ENCODE data around the gene RGL4.

RGL4 gene

GRCh38 chr22:23683545-23683944 is 7.3 kb upstream of the RGL4 start:
- TF ChIP-seq, protein P1, sequence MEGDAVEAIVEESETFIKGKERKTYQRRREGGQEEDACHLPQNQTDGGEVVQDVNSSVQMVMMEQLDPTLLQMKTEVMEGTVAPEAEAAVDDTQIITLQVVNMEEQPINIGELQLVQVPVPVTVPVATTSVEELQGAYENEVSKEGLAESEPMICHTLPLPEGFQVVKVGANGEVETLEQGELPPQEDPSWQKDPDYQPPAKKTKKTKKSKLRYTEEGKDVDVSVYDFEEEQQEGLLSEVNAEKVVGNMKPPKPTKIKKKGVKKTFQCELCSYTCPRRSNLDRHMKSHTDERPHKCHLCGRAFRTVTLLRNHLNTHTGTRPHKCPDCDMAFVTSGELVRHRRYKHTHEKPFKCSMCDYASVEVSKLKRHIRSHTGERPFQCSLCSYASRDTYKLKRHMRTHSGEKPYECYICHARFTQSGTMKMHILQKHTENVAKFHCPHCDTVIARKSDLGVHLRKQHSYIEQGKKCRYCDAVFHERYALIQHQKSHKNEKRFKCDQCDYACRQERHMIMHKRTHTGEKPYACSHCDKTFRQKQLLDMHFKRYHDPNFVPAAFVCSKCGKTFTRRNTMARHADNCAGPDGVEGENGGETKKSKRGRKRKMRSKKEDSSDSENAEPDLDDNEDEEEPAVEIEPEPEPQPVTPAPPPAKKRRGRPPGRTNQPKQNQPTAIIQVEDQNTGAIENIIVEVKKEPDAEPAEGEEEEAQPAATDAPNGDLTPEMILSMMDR (conservative IDR thresholded peaks at IDR 0.05; ENCODE audit: low read depth, low read length), result no peak
- H3K4me3 ChIP-seq (ENCODE audit: low read depth, low read length), result no peak overlapping the region
- no peak for DNase-seq (ENCODE audit: low read depth)

- TF ChIP-seq, protein P1 (conservative IDR thresholded peaks at IDR 0.05; ENCODE audit: low read depth, low read length), result no peak
- H3K4me3 ChIP-seq (ENCODE audit: low read depth, low read length), result no peak overlapping the region
- no peak for DNase-seq (ENCODE audit: low read depth)
Observed at GRCh38 chr22:23684026-23684425, 6.8 kb upstream of the RGL4 start.

DNA sequence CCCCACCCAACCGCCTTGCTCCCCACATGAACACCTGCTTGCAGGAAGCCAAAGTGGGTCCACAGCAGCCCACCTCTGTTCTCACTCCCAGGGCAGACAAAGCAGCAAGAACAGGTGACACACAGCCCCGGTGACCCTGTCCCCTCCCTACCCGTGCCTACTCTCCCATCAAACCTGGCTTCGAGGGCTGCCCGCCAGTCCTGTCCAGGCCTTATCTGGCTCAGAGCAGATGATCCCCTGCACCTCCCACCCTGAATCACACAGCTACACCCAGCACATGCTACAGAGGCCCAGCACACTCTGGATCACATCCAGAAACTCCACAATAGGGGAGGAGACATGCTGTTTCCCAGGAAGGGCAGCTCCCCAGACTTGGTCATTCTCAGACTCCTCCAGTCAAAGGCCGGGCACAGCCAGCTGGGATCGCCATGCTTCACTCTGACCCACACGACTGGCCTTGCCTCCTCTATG is 6.2 kb upstream of the RGL4 start:
- no peak overlapping the region for H3K4me3 ChIP-seq (ENCODE audit: low read depth, low read length)
- TF ChIP-seq, protein P1 (conservative IDR thresholded peaks at IDR 0.05; ENCODE audit: low read depth, low read length), result no peak
- no peak for DNase-seq (ENCODE audit: low read depth)

DNA sequence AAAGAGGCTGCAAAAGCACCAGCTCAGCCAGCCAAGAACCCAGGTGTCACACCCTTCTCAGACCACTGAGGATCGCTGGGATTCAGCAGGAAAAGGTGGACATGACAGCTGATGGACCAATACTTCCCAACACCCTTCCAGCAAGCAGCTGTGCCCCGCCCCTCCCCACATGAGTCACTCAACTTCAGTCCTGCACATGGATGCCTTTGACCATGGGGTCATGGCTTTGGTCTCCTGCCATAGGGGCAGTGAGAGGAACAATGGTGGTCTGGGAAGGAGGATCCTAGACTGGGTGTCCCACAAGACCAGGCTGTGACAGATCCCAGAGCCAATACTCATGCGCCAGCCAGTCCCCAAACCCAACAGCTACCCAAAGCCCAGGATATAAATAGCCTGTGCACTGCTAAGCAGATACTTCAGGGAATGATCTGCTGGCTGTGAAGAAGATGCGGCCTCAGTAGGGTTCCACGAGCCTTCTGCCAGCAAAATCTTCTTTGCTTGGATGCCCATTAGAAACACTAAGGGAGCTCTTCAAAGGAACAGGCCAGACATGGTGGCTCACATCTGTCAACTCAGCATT is 5.5 kb upstream of the RGL4 start:
- peak; percentile 35 for DNase-seq (ENCODE audit: low read depth)
- no peak overlapping the region for H3K4me3 ChIP-seq (ENCODE audit: low read depth, low read length)
- TF ChIP-seq, protein P1 (conservative IDR thresholded peaks at IDR 0.05; ENCODE audit: low read depth, low read length), result no peak

DNA sequence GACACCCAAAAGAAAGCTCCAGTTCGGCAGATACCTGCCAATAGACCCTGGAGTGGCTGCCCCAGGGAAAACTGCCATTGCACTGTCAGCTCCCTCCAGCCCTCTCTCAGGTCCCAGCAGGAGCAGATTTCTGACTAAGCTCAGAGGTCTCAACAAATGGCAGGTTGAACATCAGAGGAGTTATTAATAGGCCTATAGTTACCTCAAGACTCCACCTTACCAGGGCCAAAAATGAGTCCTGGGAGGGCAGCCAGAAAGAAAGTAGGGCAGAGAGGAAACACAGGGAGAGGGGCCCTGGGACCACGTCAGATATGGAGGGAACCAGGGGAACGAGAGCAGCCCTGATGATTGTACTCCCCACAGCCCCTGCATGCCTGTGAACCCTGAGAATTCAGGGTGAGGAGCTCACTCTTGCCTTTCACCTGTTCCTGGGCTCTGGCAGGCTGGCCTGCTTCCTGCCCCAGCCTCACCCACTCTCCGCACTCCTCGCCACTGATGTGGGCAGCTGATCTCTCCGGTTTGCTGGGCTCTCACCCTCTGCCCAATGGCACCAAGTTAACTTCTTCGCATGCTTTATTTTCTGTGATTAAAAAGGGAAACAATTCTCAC is 4.3 kb upstream of the RGL4 start:
- no peak for DNase-seq (ENCODE audit: low read depth)
- TF ChIP-seq, protein P1 (conservative IDR thresholded peaks at IDR 0.05; ENCODE audit: low read depth, low read length), result no peak
- H3K4me3 ChIP-seq (ENCODE audit: low read depth, low read length), result no peak overlapping the region

DNA sequence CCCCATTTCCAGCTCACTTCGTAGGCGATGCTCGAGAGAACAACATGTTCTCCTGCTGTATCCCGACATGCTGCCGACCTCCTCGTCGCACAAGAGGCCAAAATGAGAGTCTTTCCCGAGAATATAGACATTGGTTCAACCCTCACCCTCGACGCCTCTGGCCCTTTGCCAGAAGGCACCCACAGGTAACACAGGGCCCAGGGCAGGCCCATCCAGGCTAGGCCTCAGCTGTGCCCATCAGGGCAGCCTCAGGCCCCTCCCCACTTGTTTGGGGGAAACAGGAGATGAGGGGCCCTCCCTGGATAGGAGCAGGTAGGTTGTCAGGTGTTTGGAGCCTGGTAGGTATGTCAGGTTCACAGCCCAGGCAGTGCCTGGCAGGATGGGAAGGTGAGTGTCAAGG is 2.7 kb upstream of the RGL4 start:
- no peak for DNase-seq (ENCODE audit: low read depth)
- no peak overlapping the region for H3K4me3 ChIP-seq (ENCODE audit: low read depth, low read length)
- TF ChIP-seq, protein P1 (conservative IDR thresholded peaks at IDR 0.05; ENCODE audit: low read depth, low read length), result no peak

DNA sequence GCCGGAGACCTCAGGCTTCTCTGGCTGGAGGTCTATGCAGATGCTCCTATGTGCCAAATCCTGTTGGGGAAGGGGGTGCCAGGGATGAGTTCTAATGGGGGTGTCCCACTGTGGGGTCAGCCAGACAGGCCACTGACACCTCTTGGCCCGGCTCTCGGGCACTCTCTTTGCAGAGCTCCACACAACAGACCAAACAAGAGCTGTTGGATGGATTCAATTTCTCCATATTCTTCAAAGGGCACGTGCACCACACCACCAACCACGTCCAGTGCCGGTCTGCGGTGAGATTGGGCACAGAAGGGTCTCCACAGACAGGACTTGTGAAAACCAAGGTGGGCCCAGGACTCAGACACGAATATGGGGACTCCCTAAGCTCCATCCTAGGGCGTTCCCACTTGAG is 2.2 kb upstream of the RGL4 start:
- TF ChIP-seq, protein P1 (conservative IDR thresholded peaks at IDR 0.05; ENCODE audit: low read depth, low read length), result no peak
- no peak overlapping the region for H3K4me3 ChIP-seq (ENCODE audit: low read depth, low read length)
- DNase-seq (ENCODE audit: low read depth), result no peak
